ENCODE measurements around the gene JAZF1.
"Not testable (repeated sequence)": the region's sequence is repeated elsewhere in the genome, so short reads cannot be mapped to it uniquely, and the experiment has no call there.

DNA sequence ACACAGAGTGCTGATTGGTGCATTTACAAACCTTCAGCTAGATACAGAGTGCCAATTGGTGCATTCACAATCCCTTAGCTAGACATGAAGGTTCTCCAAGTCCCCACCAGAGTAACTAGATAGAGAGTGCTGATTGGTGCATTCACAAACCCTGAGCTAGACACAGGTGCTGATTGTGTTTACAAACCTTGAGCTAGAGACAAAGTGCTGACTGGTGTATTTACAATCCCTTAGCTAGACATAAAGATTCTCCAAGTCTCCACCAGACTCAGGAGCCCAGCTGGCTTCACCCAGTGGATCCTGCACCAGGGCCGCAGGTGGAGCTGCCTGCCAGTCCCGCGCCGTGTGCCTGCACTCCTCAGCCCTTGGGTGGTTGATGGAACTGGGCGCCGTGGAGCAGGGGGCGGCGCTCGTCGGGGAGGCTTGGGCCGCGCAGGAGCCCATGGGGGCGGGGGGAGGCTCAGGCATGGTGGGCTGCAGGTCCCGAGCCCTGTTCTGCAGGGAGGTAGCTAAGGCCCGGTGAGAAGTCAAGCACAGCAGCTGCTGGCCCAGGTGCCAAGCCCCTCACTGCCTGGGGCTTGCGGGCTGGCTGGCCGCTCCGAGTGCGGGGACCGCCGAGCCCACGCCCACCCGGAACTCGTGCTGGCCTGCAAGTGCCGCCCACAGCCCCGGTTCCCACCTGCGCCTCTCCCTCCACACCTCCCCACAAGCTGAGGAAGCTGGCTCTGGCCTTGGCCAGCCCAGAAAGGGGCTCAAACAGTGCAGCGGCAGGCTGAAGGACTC, 323.7 kb downstream of the JAZF1 start:
- TF ChIP-seq ZFP30, ZNF8, ISL1, ZC3H10 (CRISPR knock-in tag; IDR thresholded peaks at IDR 0.05): not testable (repeated sequence)
